ENCODE results near the gene USP10.

Gene USP10

DNA sequence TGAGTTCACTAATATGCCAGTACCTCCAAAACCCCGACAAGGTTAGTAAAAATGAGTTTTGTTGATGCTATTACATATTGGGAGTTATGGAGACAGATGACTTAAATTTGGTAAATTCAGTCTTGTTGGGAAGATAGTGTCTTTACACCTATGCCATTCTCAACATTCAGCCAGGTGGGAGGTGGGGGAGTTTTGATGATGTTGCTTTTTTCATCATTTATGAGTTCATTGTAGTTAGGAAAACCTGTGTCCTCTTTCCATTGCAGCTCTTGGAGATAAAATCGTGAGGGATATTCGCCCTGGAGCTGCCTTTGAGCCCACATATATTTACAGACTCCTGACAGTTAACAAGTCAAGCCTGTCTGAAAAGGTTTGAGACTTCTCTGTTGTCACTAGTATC lies 60.1 kb downstream of the USP10 start:
- H3K4me3 ChIP-seq (ENCODE audit: low read depth, low read length) = no peak overlapping the region
- TF ChIP-seq, protein P1, sequence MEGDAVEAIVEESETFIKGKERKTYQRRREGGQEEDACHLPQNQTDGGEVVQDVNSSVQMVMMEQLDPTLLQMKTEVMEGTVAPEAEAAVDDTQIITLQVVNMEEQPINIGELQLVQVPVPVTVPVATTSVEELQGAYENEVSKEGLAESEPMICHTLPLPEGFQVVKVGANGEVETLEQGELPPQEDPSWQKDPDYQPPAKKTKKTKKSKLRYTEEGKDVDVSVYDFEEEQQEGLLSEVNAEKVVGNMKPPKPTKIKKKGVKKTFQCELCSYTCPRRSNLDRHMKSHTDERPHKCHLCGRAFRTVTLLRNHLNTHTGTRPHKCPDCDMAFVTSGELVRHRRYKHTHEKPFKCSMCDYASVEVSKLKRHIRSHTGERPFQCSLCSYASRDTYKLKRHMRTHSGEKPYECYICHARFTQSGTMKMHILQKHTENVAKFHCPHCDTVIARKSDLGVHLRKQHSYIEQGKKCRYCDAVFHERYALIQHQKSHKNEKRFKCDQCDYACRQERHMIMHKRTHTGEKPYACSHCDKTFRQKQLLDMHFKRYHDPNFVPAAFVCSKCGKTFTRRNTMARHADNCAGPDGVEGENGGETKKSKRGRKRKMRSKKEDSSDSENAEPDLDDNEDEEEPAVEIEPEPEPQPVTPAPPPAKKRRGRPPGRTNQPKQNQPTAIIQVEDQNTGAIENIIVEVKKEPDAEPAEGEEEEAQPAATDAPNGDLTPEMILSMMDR (IDR thresholded peaks at IDR 0.05; ENCODE audit: low read depth, low read length) = no peak
- in situ Hi-C loops (cut with HindIII; ENCODE audit: low sequenced_read_pairs) = no loop called here
- DNase-seq (ENCODE audit: low read depth, low spot score) = no peak

DNA sequence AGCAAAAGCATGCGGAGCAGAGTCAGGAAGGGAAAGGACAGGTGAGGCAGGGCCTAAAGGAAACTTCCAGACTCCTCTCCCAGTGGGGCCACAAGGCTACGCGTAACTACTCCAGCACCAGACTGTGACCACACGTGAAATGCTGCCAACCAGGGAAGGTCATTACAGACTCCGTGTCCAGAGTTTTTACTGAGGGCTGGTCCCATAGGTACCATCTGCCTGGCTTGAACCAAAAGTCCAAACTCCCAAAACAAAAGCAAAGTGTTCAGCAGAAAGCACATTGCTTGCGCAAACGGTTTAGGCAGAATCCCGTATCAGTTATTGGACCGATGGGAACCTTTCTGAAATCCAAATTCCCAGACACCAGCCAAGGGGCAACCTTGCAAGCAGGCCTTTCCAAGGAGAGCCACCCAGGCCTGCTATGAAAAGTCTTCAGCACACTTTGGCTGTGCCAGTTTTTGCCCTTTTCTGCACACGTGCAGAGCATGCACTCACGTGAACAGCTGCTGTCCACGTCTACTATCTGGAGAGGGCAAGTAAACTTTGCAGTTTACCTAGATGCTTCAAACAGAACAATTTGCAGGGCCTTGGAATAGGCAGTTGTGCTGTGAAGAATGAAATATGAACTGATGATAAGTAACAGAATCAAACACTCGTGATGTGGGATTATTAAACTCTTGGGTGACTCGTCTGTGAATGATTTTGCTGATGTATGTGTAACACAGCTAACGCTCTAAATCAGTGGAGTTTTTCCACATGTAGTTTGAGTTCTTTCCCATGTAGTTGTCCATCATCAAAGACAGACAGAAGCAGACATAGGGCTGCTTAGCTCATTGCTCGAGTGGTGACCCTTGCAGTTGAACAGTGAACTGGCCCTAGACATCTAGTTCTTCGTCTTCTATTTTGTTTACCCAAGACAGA lies 61.9 kb downstream of the USP10 start:
- no peak overlapping the region for H3K4me3 ChIP-seq (ENCODE audit: low read depth, low read length)
- in situ Hi-C loops (cut with HindIII; ENCODE audit: low sequenced_read_pairs) = no loop called here
- TF ChIP-seq, protein P1 (IDR thresholded peaks at IDR 0.05; ENCODE audit: low read depth, low read length) = no peak
- no peak for DNase-seq (ENCODE audit: low read depth, low spot score)

DNA sequence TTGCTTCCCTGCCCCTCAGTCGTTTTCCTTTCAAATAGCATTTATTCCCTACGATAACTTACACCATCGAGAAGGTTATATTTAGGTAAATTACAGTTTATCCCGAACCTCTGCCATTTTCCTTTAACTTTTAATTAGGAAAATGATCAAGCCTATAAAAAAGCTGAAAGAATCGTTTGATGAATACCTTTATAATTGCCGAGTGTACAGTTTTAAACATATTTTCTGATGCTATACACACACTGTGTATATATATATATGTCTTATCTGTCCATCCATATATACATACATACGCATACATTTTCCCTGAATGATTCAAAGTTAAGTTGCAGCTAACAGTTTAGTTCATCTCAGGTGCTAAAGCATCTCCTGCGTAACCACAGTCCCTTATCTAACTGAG lies 63.4 kb downstream of the USP10 start:
- TF ChIP-seq, protein P1 (IDR thresholded peaks at IDR 0.05; ENCODE audit: low read depth, low read length) = no peak
- DNase-seq (ENCODE audit: low read depth, low spot score) = no peak
- no peak overlapping the region for H3K4me3 ChIP-seq (ENCODE audit: low read depth, low read length)
- in situ Hi-C loops (cut with HindIII; ENCODE audit: low sequenced_read_pairs) = no loop called here

DNA sequence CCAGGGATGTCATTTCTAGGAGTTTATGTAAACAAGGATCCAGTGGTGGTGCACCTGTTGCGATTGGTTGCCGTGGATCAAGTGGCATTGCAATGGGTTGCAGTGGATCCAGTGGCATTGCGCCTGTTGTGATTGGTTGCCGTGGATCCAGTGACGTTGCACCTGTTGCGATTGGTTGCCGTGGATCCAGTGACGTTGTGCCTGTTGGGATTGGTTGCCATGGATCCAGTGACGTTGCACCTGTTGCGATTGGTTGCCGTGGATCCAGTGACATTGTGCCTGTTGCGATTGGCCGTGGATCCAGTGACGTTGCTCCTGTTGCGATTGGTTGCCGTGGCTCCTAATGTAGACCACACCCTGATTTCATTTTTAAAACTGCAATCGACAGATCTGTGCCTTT lies 63.8 kb downstream of the USP10 start:
- no peak for DNase-seq (ENCODE audit: low read depth, low spot score)
- TF ChIP-seq, protein P1 (IDR thresholded peaks at IDR 0.05; ENCODE audit: low read depth, low read length) = no peak
- in situ Hi-C loops (cut with HindIII; ENCODE audit: low sequenced_read_pairs) = no loop called here

DNA sequence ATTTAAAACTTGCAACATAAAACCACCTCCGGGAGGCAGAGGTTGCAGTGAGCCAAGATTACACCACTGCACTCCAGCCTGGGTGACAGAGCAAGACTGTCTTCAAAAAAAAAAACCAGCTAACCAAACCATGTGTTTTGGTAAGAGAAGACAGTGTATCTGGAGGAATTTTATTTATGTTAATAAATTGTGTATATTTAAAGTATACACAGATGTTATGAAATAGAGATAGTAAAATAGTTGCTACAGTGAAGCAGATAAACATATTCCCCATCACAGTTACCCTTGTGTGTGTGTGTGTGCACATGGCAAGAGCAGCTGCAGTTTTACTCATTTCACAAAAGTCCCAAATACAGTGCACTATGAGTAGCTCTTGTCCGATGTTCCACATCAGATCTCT lies 65.2 kb downstream of the USP10 start:
- TF ChIP-seq, protein P1 (IDR thresholded peaks at IDR 0.05; ENCODE audit: low read depth, low read length) = no peak
- no peak overlapping the region for H3K4me3 ChIP-seq (ENCODE audit: low read depth, low read length)
- in situ Hi-C loops (cut with HindIII; ENCODE audit: low sequenced_read_pairs) = no loop called here
- no peak for DNase-seq (ENCODE audit: low read depth, low spot score)

More for the DNA sequence above, 63.8 kb downstream of the USP10 start:
- no peak overlapping the region for H3K4me3 ChIP-seq (ENCODE audit: low read depth, low read length)

DNA sequence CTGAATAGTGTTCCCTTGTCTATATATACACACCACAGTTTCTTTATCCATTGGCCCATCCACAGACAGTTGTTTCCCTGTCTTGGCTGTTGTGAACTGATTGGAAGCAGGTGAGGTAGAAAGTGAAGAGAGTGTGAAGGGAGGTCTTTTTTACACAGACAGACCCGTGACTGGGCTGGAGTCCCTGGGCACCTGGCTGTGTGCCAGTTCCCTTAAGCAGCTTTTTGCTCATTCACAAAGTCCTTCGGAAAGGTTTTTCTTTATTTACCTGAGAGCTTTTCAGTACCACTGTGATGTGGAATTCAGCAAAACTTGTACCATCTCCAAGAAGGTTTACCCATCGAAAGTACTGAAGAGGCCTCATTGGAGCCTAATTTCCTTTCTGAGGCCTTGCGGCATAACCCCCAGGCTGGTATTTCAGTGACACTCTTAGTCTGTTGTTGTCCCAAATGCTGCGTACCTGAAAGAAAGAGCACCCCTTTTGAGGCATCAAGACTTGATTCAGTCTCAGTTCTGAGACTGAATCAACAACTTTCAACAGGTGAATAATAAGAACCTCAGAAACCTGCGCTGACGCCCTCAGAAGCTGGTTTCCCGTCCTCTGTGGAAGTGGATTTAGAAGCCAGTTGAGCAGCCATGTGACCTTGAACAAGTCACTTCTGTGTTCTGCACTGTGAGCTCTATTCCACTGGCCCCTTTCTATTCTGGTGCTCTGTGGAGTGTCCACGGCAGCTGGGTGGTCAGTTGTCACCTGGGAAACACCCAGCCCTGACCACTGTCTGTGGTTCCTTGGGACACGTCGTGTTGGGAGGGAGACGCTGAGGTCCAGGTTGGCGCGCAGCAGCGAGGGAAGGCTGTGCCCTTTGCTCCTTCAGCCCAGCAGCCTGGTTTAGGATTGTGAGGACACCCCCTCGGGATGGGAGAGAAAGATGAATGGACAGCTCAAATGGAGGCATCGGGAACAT lies 66.1 kb downstream of the USP10 start:
- H3K4me3 ChIP-seq (ENCODE audit: low read depth, low read length) = no peak overlapping the region
- no peak for DNase-seq (ENCODE audit: low read depth, low spot score)
- TF ChIP-seq, protein P1 (IDR thresholded peaks at IDR 0.05; ENCODE audit: low read depth, low read length) = no peak
- in situ Hi-C loops (cut with HindIII; ENCODE audit: low sequenced_read_pairs) = no loop called here

All from astrocyte of the spinal cord (primary cell).